Ishikawa (cell line): Measurements from ENCODE around the gene AGPAT4.

Source experiments
- CEBPB ChIP-seq: IDR thresholded peaks from 2 replicates; pipeline ENCODE4 v1.6.1; 2012
- CREB1 ChIP-seq: IDR thresholded peaks from 2 replicates; pipeline ENCODE4 v1.6.1; 2012; ENCODE audit warnings: low read depth
- EGR1 ChIP-seq: IDR thresholded peaks from 2 replicates; pipeline ENCODE4 v1.6.1; 2012
- EP300 ChIP-seq: IDR thresholded peaks from 2 replicates; pipeline ENCODE4 v1.6.1; 2012; ENCODE audit warnings: borderline replicate concordance
- FOXM1 ChIP-seq: IDR thresholded peaks from 2 replicates; pipeline ENCODE4 v1.6.1; 2012; ENCODE audit warnings: low read depth, borderline replicate concordance
- MAX ChIP-seq: IDR thresholded peaks from 2 replicates; pipeline ENCODE4 v1.6.1; 2012
- NFIC ChIP-seq: IDR thresholded peaks from 2 replicates; pipeline ENCODE4 v1.6.1; 2012
- RAD21 ChIP-seq: IDR thresholded peaks from 2 replicates; pipeline ENCODE4 v1.6.1; 2012; ENCODE audit warnings: low read depth
- REST ChIP-seq: IDR thresholded peaks from 2 replicates; pipeline ENCODE4 v1.6.1; 2012; ENCODE audit warnings: low read depth, mild to moderate bottlenecking
- TAF1 ChIP-seq: IDR thresholded peaks from 2 replicates; pipeline ENCODE4 v1.6.1; 2012; ENCODE audit warnings: low read depth, mild to moderate bottlenecking
- TCF12 ChIP-seq: IDR thresholded peaks from 2 replicates; pipeline ENCODE4 v1.6.1; 2012; ENCODE audit warnings: low read depth
- TEAD4 ChIP-seq: IDR thresholded peaks from 2 replicates; pipeline ENCODE4 v1.6.1; 2012
- USF1 ChIP-seq: IDR thresholded peaks from 2 replicates; pipeline ENCODE4 v1.6.1; 2012
- YY1 ChIP-seq: IDR thresholded peaks from 2 replicates; pipeline ENCODE4 v1.6.1; 2012; ENCODE audit warnings: low read depth
- ZBTB7A ChIP-seq: IDR thresholded peaks from 2 replicates; pipeline ENCODE4 v1.6.1; 2012; ENCODE audit warnings: low read depth

AGPAT4 gene

GRCh38 chr6:161181121-161181520, 92.7 kb downstream of the AGPAT4 start:
- TF ChIP-seq ZBTB7A: no peak
- no peak for TF ChIP-seq REST
- TF ChIP-seq NFIC: no peak
- no peak for TF ChIP-seq YY1
- TF ChIP-seq CREB1: no peak
- TF ChIP-seq TEAD4: no peak
- no peak for TF ChIP-seq EGR1
- TF ChIP-seq RAD21: no peak
- TF ChIP-seq TCF12: no peak
- no peak for TF ChIP-seq EP300
- no peak for TF ChIP-seq FOXM1
- no peak for TF ChIP-seq MAX
- TF ChIP-seq TAF1: no peak
- no peak for TF ChIP-seq USF1
- no peak for TF ChIP-seq CEBPB

GRCh38 chr6:161171207-161171606, 102.7 kb downstream of the AGPAT4 start:
- no peak for TF ChIP-seq FOXM1
- no peak for TF ChIP-seq EGR1
- no peak for TF ChIP-seq CEBPB
- no peak for TF ChIP-seq CREB1
- TF ChIP-seq NFIC: no peak
- TF ChIP-seq REST: no peak
- no peak for TF ChIP-seq TEAD4
- no peak for TF ChIP-seq MAX
- TF ChIP-seq YY1: no peak
- TF ChIP-seq RAD21: no peak
- TF ChIP-seq EP300: no peak
- no peak for TF ChIP-seq TAF1
- TF ChIP-seq USF1: no peak
- no peak for TF ChIP-seq ZBTB7A
- no peak for TF ChIP-seq TCF12

- TF ChIP-seq CREB1 (no peak), CEBPB (no peak), NFIC (no peak), TCF12 (no peak), MAX (no peak), EGR1 (no peak), RAD21 (no peak), REST (no peak), EP300 (no peak), TAF1 (no peak), FOXM1 (no peak), USF1 (no peak), ZBTB7A (no peak), YY1 (no peak), TEAD4 (no peak)
These were observed 104.2 kb downstream of the AGPAT4 start for GRCh38 chr6:161169696-161170095.

- TF ChIP-seq CEBPB: no peak
- TF ChIP-seq MAX: no peak
- TF ChIP-seq TAF1: no peak
- TF ChIP-seq REST: no peak
- TF ChIP-seq EGR1: no peak
- TF ChIP-seq FOXM1: no peak
- TF ChIP-seq NFIC: no peak
- no peak for TF ChIP-seq ZBTB7A
- no peak for TF ChIP-seq RAD21
- TF ChIP-seq USF1: no peak
- TF ChIP-seq CREB1: no peak
- no peak for TF ChIP-seq TEAD4
- no peak for TF ChIP-seq EP300
- TF ChIP-seq YY1: no peak
- no peak for TF ChIP-seq TCF12
These were observed 104.8 kb downstream of the AGPAT4 start for GRCh38 chr6:161169035-161169434.
